K562 (cell line): ENCODE data around the gene CENPX. TPM values are rescaled to one million over a fixed set of nuclear protein-coding genes. Genes with fewer than 3 reads are reported as not detected.

Experiments used
- CHD1 ChIP-seq: fragments of 200-600 bp; sonication (generic); IDR thresholded peaks from one replicate; pipeline ENCODE4 v1.6.1; 2012; ENCODE audit warnings: mild to moderate bottlenecking, moderate library complexity, low read length, inconsistent platforms
- EGR1 ChIP-seq: fragments of 450-650 bp; conservative IDR thresholded peaks from 2 replicates; pipeline ENCODE4 v1.6.1; 2017; ENCODE audit warnings: mild to moderate bottlenecking
- ETV5 ChIP-seq: sonication (generic); formaldehyde crosslinking; IDR thresholded peaks from 2 replicates; pipeline ENCODE4 v1.4.0; 2020; ENCODE audit warnings: low read depth, mild to moderate bottlenecking, missing genetic modification reagents
- ETV6 ChIP-seq, 3 experiments: fragments of 150-350 bp in 1 of 3; sonication (generic) in 1 of 3; formaldehyde crosslinking in 1 of 3; IDR thresholded peaks; 2 replicates each; pipeline versions ENCODE4 v1.6.1 to v1.8.0; 2014 to 2022; ENCODE audit warnings: borderline replicate concordance in 2 of 3, low read depth in 2 of 3, antibody characterized with exemption in 1 of 3, low read length in 1 of 3, mild to moderate bottlenecking in 1 of 3, missing genetic modification reagents in 1 of 3
- EWSR1 ChIP-seq: fragments of 450-650 bp; IDR thresholded peaks from 2 replicates; pipeline ENCODE4 v1.6.1; 2018; ENCODE audit warnings: borderline replicate concordance, mild to moderate bottlenecking, low read depth, moderate library complexity; ENCODE audit not compliant: partially characterized antibody
- GTF2F1 ChIP-seq: IDR thresholded peaks from 2 replicates; pipeline ENCODE4 v1.6.1; 2011; ENCODE audit warnings: low read depth, low read length, improper control_type of control experiment
- IRF2 ChIP-seq: sonication (generic); formaldehyde crosslinking; IDR thresholded peaks from 2 replicates; pipeline ENCODE4 v1.8.1; 2022; ENCODE audit warnings: mild to moderate bottlenecking, missing genetic modification reagents
- JUNB ChIP-seq: fragments of 450-650 bp; formaldehyde crosslinking; conservative IDR thresholded peaks from 2 replicates; pipeline ENCODE4 v1.4.0; 2020; ENCODE audit warnings: mild to moderate bottlenecking
- KHSRP ChIP-seq: fragments of 450-650 bp; IDR thresholded peaks from 2 replicates; pipeline ENCODE4 v1.6.1; 2017
- KLF1 ChIP-seq: fragments of 450-650 bp; IDR thresholded peaks from 2 replicates; pipeline ENCODE4 v1.6.1; 2016; ENCODE audit warnings: missing genetic modification characterization, missing compliant biosample characterization
- PPARD ChIP-seq: fragments of 250-450 bp; sonication (Bioruptor Pico); IDR thresholded peaks from 2 replicates; pipeline ENCODE4 v1.8.0; 2022; ENCODE audit warnings: inconsistent platforms, mild to moderate bottlenecking, moderate library complexity
- RBBP5 ChIP-seq: fragments of 200-600 bp; sonication (generic); IDR thresholded peaks from 2 replicates; pipeline ENCODE4 v1.6.1; 2012; ENCODE audit warnings: borderline replicate concordance, mild to moderate bottlenecking, low read length, control low read depth, inconsistent platforms; ENCODE audit not compliant: insufficient read depth, poor library complexity, severe bottlenecking
- SNRNP70 ChIP-seq: fragments of 200-400 bp; formaldehyde crosslinking; optimal IDR thresholded peaks from 2 replicates; pipeline ENCODE3; 2017; ENCODE audit warnings: low read depth, low read length
- TEAD1 ChIP-seq, 2 experiments: fragments of 450-650 bp in 1 of 2; sonication (generic) in 1 of 2; formaldehyde crosslinking; IDR thresholded peaks; 2 replicates each; pipeline versions ENCODE4 v1.4.0 to v1.8.0; 2020 to 2022; ENCODE audit warnings: mild to moderate bottlenecking in 2 of 2, missing genetic modification reagents in 1 of 2
- TOE1 ChIP-seq, 2 experiments: fragments of 450-650 bp in 1 of 2; sonication (generic) in 1 of 2; formaldehyde crosslinking in 1 of 2; IDR thresholded peaks; 2 replicates each; pipeline versions ENCODE4 v1.7.1 to v1.8.0; 2016 to 2022; ENCODE audit warnings: borderline replicate concordance in 2 of 2, mild to moderate bottlenecking in 2 of 2, antibody characterized with exemption in 1 of 2, inconsistent platforms in 1 of 2, low read depth in 1 of 2, missing genetic modification reagents in 1 of 2, moderate library complexity in 1 of 2
- ZNF778 ChIP-seq: fragments of 450-650 bp; formaldehyde crosslinking; IDR thresholded peaks from 2 replicates; pipeline ENCODE4 v1.4.0; 2020; ENCODE audit warnings: mild to moderate bottlenecking, moderate library complexity
- polyA plus RNA-seq, 8 experiments: library from polyadenylated mRNA; depleted of rRNA in 4 of 8; stranded (reverse) in 5 of 8; unstranded in 3 of 8; fragments of >200 nt; fragmentation: Nextera tagmentation in 2 of 8; fragmentation: Illumina TruSeq in 1 of 8; extraction: Ambion mirVana in 2 of 8; extraction: Trizol in 1 of 8; gene quantifications; 2 replicates each; pipeline versions ENCODE4 v1.2.1 to v1.2.3, GENCODE V29; 2011 to 2014; ENCODE audit warnings: inconsistent platforms in 1 of 8, missing spikeins in 1 of 8
- total RNA-seq, 7 experiments: library from RNA; depleted of rRNA in 6 of 7; stranded (reverse); fragments of >200 nt in 6 of 7; fragmentation: Illumina TruSeq in 2 of 7; extraction: Trizol in 2 of 7; gene quantifications; 2 replicates each; pipeline versions ENCODE4 v1.2.1 to v1.2.3, GENCODE V29; 2011 to 2021; ENCODE audit warnings: low replicate concordance in 1 of 7
- TF ChIP-seq, protein P1 (sequence below): sonication (generic); formaldehyde crosslinking; IDR thresholded peaks from 2 replicates; pipeline ENCODE4 v1.8.0; 2023; ENCODE audit warnings: missing genetic modification reagents, mild to moderate bottlenecking, borderline replicate concordance
- TF ChIP-seq, protein P2 (sequence below): fragments of 200-800 bp; sonication (Bioruptor generic); IDR thresholded peaks from 2 replicates; pipeline ENCODE4 v1.6.1; 2017; ENCODE audit warnings: missing genetic modification characterization, missing compliant biosample characterization

Gene CENPX
- total and polyA plus RNA-seq, 9 of the 15 experiments (the other 6 are each of a cell fraction or from before 2014, with no cell fraction given): 32.7 to 352 (median 127) TPM

DNA sequence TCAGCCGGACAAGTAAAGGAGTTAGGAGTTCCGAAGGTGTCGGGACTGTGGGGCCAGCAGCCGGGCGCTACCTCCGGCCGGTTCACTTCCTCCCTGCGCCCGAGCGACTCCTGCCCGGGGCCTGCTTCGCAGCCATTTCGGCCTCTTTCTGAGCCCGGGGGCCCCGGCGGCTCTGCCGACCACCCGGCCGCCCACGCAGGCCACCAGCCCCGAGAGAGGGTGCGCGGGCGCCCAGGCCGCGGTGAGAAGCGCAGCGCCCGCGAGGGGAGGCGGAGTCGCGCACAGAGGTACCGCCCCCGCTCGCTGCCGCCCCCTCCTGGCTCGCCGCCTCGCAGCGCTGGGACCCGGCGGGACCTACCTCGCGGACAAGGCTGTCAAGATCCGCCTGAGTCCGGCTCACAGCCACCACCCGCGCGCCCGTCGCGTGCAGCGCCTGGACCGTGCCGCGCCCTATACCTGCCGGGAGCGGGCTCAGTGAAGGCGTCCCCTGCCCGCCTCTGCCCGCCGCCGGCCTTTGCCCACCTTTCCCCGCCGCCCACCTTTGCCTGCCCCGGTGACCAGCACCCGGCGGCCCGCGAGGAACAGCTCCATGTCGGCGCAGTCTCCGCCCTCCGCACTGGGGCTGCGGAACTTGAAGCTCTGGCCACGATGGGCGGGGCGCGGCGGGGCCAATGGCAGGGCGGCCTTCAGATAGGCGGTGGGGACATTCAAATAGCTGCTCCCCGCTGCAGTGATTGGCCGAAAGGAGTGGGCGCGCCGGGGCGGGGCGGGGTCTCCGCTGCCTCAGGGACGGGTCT is 14.6 kb upstream of the CENPX start, which contains the start of gene DCXR (continued):
- TF ChIP-seq IRF2 (CRISPR knock-in tag) (0 out of 2 replicates have a peak, but pooled peaks have one; percentile 47), GTF2F1 (0 out of 2 replicates have a peak, but pooled peaks have one; percentile 78), ZNF778 (CRISPR knock-in tag) (no peak), EGR1 (peak; percentile 90), KHSRP (no peak), SNRNP70 (no peak), CHD1 (peak; percentile 60), KLF1 (tag) (peak; percentile 57; the same call in 1 of the 2 replicates), TEAD1 (CRISPR knock-in tag; IDR thresholded peaks at IDR 0.05) (peak; percentile 20 to 96; a peak in 2 of 4 replicates), JUNB (CRISPR knock-in tag) (no peak), ETV5 (0 out of 2 replicates have a peak, but pooled peaks have one; percentile 54), RBBP5 (peak; percentile 43), EWSR1 (no peak), TOE1 (IDR thresholded peaks at IDR 0.05; ENCODE audit: borderline replicate concordance) (peak; percentile 46; the same call in 1 of the 2 replicates), TOE1 (CRISPR knock-in tag; IDR thresholded peaks at IDR 0.05; ENCODE audit: borderline replicate concordance, low read depth) (no peak; the same call in 1 of the 2 replicates), PPARD (CRISPR knock-in tag) (no peak), ETV6 (IDR thresholded peaks at IDR 0.05; ENCODE audit: borderline replicate concordance in 1 of 2, low read depth in 2 of 2, low read length in 1 of 2) (no peak), ETV6 (CRISPR knock-in tag; IDR thresholded peaks at IDR 0.05; ENCODE audit: borderline replicate concordance) (no peak)
- TF ChIP-seq, protein P1, sequence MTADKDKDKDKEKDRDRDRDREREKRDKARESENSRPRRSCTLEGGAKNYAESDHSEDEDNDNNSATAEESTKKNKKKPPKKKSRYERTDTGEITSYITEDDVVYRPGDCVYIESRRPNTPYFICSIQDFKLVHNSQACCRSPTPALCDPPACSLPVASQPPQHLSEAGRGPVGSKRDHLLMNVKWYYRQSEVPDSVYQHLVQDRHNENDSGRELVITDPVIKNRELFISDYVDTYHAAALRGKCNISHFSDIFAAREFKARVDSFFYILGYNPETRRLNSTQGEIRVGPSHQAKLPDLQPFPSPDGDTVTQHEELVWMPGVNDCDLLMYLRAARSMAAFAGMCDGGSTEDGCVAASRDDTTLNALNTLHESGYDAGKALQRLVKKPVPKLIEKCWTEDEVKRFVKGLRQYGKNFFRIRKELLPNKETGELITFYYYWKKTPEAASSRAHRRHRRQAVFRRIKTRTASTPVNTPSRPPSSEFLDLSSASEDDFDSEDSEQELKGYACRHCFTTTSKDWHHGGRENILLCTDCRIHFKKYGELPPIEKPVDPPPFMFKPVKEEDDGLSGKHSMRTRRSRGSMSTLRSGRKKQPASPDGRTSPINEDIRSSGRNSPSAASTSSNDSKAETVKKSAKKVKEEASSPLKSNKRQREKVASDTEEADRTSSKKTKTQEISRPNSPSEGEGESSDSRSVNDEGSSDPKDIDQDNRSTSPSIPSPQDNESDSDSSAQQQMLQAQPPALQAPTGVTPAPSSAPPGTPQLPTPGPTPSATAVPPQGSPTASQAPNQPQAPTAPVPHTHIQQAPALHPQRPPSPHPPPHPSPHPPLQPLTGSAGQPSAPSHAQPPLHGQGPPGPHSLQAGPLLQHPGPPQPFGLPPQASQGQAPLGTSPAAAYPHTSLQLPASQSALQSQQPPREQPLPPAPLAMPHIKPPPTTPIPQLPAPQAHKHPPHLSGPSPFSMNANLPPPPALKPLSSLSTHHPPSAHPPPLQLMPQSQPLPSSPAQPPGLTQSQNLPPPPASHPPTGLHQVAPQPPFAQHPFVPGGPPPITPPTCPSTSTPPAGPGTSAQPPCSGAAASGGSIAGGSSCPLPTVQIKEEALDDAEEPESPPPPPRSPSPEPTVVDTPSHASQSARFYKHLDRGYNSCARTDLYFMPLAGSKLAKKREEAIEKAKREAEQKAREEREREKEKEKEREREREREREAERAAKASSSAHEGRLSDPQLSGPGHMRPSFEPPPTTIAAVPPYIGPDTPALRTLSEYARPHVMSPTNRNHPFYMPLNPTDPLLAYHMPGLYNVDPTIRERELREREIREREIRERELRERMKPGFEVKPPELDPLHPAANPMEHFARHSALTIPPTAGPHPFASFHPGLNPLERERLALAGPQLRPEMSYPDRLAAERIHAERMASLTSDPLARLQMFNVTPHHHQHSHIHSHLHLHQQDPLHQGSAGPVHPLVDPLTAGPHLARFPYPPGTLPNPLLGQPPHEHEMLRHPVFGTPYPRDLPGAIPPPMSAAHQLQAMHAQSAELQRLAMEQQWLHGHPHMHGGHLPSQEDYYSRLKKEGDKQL (CRISPR knock-in tag): no peak
- TF ChIP-seq, protein P2, sequence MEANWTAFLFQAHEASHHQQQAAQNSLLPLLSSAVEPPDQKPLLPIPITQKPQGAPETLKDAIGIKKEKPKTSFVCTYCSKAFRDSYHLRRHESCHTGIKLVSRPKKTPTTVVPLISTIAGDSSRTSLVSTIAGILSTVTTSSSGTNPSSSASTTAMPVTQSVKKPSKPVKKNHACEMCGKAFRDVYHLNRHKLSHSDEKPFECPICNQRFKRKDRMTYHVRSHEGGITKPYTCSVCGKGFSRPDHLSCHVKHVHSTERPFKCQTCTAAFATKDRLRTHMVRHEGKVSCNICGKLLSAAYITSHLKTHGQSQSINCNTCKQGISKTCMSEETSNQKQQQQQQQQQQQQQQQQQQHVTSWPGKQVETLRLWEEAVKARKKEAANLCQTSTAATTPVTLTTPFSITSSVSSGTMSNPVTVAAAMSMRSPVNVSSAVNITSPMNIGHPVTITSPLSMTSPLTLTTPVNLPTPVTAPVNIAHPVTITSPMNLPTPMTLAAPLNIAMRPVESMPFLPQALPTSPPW (CRISPR knock-in tag): peak; percentile 80
